ENCODE data around the gene RFESD. TPM values are rescaled to one million over a fixed set of nuclear protein-coding genes. Genes with fewer than 3 reads are reported as not detected.
"Not testable (repeated sequence)": the region's sequence is repeated elsewhere in the genome, so short reads cannot be mapped to it uniquely, and the experiment has no call there.

Gene RFESD
- total RNA-seq, 1 donor: 2.6 TPM

- DNase-seq (ENCODE audit: low read depth): no peak
- no peak for TF ChIP-seq CTCF (IDR thresholded peaks at IDR 0.05; ENCODE audit: insufficient read depth, low read depth, low read length)
Measured at GRCh38 chr5:95627971-95628810, 18.4 kb upstream of the RFESD start.

GRCh38 chr5:95628933-95629332 is 17.6 kb upstream of the RFESD start:
- H3K4me3 ChIP-seq (ENCODE audit: low read depth, low read length): no peak overlapping the region
- no peak for DNase-seq (ENCODE audit: low read depth)
- no peak for TF ChIP-seq CTCF (IDR thresholded peaks at IDR 0.05; ENCODE audit: insufficient read depth, low read depth, low read length)

More at GRCh38 chr5:95627971-95628810, 18.4 kb upstream of the RFESD start:
- no peak overlapping the region for H3K4me3 ChIP-seq (ENCODE audit: low read depth, low read length)

- TF ChIP-seq CTCF (IDR thresholded peaks at IDR 0.05; ENCODE audit: insufficient read depth, low read depth, low read length): no peak
- no peak for DNase-seq (ENCODE audit: low read depth)
- H3K4me3 ChIP-seq (ENCODE audit: low read depth, low read length): no peak overlapping the region
Measured at GRCh38 chr5:95630394-95630917, 16.1 kb upstream of the RFESD start.

- TF ChIP-seq CTCF (IDR thresholded peaks at IDR 0.05; ENCODE audit: insufficient read depth, low read depth, low read length): no peak
- DNase-seq (ENCODE audit: low read depth): peak; percentile 86
- no peak overlapping the region for H3K4me3 ChIP-seq (ENCODE audit: low read depth, low read length)
Measured at GRCh38 chr5:95631255-95631958, 15.2 kb upstream of the RFESD start.

GRCh38 chr5:95631991-95632675 is 14.4 kb upstream of the RFESD start:
- no peak for TF ChIP-seq CTCF (IDR thresholded peaks at IDR 0.05; ENCODE audit: insufficient read depth, low read depth, low read length)
- DNase-seq (ENCODE audit: low read depth): no peak
- H3K4me3 ChIP-seq (ENCODE audit: low read depth, low read length): no peak overlapping the region

- not testable (repeated sequence) for DNase-seq (ENCODE audit: low read depth); H3K4me3 ChIP-seq (ENCODE audit: low read depth, low read length)
Measured at GRCh38 chr5:95632942-95633341, 13.6 kb upstream of the RFESD start.

- TF ChIP-seq CTCF (IDR thresholded peaks at IDR 0.05; ENCODE audit: insufficient read depth, low read depth, low read length): no peak
- no peak overlapping the region for H3K4me3 ChIP-seq (ENCODE audit: low read depth, low read length)
- DNase-seq (ENCODE audit: low read depth): no peak
Measured at GRCh38 chr5:95633671-95634070, 12.9 kb upstream of the RFESD start.

All from fibroblast of villous mesenchyme (primary cell).